GM04504 (cell line): ENCODE measurements around the gene MXI1.
"Not testable (repeated sequence)": the region's sequence is repeated elsewhere in the genome, so short reads cannot be mapped to it uniquely, and the experiment has no call there.

Experiments used
- DNase-seq: peaks from one replicate; pipeline ENCODE4 v3.0.0-alpha.2; 2012; ENCODE audit warnings: low read depth

Gene MXI1

DNA sequence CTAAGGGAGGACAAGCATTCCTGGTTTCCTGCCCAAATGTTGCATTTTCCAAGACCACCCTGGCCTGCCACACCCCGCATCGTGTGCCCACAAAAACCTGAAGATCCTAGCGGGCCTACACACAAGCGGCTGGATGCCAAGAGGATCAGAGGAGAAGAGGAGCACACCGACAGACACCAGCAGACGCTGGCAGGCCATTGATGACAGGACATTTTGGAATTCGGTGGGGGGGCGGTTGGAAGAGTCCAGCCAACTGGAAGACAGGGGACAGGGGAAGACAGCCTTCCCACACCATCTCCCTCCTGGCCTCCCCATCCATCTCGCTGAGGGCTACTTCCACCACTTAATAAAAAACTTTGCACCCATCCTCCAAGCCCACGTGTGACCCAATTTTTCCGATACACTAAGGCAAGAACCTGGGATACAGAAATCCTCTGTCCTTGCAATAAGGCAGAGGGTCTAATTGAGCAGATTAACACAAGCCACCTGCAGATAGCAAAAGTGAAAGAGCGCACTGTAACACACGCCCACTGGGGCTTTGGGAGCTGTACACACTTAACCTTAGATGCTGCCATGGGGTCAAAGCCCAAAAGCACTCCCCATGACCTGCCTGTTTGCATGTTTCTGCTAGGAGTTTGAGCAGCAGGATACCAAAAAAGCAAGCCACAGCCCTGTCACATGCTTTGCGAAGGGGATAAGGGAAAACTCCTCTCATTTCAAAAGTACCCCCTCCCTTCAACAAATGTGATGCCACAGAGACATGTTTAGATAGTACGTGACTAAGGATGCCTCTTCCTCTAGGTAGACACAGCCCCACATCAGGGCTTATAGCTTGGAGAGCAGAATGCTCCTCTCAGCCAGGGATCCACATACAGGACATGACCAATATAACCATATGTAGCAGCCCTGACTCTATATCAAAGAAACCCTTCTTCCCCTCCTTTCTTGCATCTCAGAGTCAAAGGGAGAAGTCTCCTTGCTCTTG is 110.8 kb downstream of the MXI1 start:
- DNase-seq, result no peak

DNA sequence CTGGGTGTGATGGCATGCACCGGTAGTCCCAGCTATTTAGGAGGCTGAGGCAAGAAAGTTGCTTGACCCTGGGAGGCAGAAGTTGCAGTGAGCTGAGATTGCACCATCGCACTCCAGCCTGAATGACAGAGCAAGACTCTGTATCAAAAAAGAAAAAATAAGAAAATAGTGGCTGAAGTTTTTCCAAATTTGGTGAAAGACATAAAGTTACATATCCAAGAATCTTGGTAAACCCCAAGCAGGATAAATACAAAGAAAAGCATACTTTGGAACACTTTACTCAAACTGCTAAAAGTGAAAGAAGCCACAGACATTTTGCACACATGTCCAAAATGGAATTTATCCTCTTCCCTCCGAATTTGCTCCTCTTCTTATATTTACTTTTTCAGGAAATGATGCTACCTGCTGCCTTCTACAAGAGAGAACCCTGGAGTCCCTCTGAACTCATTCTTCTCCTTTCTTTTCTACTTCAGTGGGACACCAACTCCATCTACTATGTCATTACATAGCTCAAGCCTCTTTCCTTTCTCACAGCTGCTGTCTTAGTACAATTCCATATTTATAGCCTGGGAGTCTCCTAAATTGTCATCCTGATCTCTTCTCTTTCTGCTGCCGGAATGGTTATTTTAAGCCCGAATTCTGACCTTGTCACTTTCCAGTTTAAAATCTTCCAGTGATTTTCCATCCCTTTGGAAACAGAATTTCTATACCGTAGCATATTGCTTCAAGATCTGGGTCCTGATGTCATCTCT is 114.6 kb downstream of the MXI1 start:
- DNase-seq, result no peak

DNA sequence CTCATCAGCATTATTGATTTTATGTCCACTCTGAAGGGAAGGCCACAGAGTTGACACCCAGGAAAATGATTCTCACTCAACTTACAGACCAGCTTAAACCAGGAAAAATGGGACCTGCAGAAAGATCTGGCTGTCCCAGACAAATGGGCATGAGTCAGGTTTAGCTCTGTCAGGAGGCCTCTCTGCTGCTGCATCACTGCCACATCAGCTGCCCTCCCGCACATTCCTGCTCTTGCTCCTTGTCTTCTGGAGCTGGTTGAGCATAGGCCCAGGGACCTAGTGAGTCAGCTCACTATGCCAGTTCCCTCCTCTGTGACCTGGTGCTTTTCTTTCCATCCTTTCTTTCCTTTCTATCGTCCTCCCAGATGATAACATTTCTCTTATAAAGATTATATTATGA is 116.1 kb downstream of the MXI1 start:
- peak; percentile 78 for DNase-seq

- DNase-seq, result no peak
Observed at GRCh38 chr10:110324201-110324804, 116.9 kb downstream of the MXI1 start.

DNA sequence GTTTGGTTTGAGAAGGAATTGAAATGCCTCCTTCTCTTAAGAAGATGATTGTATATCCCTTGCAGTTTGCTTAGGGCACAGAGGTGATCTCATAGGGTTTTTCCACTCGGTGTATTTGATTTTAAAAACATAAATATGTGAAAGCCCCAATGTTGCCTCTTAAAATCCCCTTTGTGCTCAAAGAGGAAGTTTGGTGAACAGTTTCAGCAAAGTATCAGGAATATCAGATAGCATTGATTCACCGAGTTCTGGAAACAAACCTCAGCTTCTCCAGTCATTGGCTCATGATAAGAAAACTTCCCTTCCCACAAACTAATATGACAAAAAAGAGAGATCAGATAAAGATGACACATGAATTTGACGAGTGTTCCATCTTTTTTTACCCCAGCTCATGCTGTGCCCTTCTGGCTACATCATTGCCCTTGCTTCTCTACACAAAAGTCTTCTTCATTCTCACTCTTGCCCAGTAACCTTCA is 117.4 kb downstream of the MXI1 start:
- DNase-seq, result no peak

GRCh38 chr10:110326351-110327032 is 119.1 kb downstream of the MXI1 start:
- DNase-seq, result peak; percentile 67

DNA sequence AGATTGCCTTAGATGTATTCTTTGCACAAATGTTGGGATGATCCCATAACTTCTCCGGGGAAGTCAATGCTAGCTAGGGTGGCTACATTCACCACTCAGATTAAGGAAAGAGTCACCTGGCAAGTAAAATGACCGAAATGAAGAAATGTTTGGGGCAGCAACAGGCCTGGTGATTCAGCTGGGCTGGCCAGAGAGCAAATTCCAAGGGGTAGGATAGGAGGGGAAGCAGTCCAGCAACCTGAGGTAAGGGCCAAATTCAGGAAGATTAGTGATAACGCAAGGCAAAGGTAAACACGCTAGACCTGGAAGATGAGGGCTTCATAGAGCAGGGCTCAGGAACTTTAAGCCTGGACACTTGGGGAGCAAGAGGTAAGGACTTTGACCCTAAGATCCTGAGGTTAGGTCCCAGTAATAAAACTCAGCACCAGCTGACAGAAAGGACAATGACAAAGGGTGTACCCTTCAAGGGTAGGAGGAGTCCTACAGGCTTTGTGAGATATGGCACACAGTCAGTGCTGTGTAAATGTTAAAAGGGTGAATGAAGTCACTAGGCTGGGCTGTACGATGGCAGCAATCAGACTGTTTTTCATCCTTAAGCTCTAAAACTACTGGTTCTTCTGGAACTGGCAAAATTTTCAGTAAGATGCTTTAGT is 120.0 kb downstream of the MXI1 start:
- DNase-seq, result no peak

GRCh38 chr10:110330675-110331074 is 123.3 kb downstream of the MXI1 start:
- no peak for DNase-seq

DNA sequence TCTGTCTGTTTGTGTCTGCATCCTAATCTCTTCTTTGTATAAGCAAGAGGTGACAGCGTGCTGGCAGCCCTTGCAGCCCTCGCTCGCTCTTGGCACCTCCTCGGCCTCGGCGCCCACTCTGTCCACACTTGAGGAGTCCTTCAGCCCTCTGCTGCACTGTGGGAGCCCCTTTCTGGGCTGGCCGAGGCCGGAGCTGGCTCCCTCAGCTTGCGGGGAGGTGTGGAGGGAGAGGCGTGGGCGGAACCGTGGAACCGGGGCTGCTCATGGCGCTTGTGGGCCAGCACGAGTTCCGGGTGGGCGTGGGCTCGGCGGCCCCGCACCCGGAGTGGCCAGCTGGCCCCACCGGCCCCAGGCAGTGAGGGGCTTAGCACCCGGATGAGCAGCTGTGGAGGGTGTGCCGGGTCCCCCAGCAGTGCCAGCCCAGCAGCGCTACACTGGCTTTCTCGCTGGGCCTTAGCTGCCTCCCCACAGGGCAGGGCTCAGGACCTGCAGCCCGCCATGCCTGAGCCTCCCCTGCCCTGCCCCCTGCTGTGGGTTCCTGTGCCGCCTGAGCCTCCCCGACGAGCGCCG is 123.9 kb downstream of the MXI1 start:
- DNase-seq, result not testable (repeated sequence)

GRCh38 chr10:110334061-110334656 is 126.8 kb downstream of the MXI1 start:
- no peak for DNase-seq

DNA sequence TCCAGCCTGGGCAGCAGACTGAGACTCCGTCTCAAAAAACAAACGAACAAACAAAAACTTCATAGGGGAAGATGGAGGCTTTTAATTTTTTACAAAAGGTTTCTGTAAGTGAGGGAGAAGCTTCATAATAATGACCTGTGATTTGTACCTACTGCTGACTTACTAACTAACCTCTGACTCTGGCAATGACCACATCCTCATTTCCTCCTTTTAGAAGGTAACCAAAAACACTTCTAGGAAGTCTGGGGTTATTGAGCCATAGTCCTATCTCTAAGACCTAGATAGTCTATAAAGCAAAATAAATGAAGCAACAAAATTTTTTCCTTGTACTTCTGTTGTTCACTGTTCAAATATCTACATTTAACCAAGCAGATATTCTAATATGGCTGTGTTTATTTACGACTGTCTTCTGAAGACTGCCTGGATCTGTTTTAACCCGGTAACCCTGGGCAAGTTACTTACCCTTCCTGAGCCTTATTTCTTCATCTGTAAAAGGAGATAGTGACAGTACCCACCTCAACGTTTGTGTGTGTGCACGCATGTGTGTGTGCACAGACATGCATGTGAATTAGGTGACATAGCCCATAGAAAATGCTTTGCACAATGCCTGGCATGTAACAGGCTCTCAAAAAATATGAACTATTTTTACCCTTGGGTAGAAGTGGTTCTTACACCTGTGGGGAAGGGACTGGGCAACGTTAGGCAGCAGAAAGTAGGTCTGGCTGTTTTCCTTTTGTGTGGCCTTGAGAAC is 128.1 kb downstream of the MXI1 start:
- no peak for DNase-seq

DNA sequence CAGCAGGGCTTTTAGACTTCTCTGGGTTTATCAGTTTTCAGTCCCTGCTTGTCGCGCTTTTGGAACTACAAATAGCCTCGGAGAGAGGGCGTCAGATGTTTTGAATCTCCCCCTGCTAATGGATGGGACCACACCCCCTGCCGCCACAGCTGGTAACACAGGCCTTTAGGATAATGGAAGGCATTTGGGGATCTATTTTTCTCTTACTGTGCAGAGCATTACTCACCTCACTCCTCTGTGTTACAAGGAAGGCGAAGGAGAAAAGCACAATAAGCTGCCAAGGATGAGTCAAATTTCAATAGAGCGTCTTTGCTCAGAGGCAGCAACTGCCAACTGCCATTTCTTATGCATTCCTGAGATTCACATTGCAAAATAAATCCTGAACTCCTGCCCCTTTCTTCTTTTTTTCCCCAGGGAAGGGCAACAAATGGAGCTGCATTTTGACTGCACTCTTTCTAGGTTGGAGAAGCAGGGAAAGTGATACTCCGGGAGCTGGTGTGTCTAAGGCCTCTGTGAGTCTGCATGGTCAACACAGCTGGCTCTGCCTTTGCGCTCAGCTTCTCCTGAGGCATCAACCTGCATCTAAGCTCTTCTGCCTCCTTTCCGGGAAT is 128.8 kb downstream of the MXI1 start:
- peak; percentile 95 for DNase-seq
